ENCODE results near the gene TK1. TPM values are rescaled to one million over a fixed set of nuclear protein-coding genes. Genes with fewer than 3 reads are reported as not detected.

The TK1 gene
- total and polyA plus RNA-seq, 12 donors, result 1.3 to 11.6 (median 2.5) TPM

DNA sequence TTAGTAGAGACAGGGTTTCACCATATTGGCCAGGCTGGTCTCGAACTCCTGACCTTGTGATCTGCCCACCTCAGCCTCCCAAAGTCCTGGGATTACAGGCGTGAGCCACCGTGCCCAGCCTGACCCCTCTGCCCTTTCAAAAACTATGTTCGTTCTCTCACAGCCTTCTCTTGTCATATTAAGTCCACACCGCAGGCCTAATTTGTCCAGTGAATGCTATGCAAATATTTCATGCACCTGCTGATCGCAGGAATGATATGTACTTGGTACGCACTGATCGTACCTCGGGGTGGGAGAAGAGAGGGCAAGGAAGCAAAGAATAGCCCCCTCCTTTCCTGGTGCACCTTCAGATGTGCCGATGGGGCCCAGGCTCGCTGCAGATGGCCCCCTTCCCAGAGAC, 24.2 kb upstream of the TK1 start:
- no peak overlapping the region for H3K4me3 ChIP-seq
- 69 to 89% (median 84%) methylated on average over 11 of the region's 11 CpGs for WGBS, 4 donors
- H3K27ac ChIP-seq, result no peak overlapping the region
- peaks cover 5 to 6% of the 10 kb centered on the region in 2 donors for H3K4me1 ChIP-seq (replicated peaks in 1 of 2)
- no peaks in the 10 kb centered on the region for H3K27me3 ChIP-seq
- H3K9me3 ChIP-seq (replicated peaks in 1 of 3), result no peaks in the 10 kb centered on the region
- no peak for DNase-seq
- intact Hi-C loops (cut with DNase I), result no loop called here
- TF ChIP-seq, protein P1, sequence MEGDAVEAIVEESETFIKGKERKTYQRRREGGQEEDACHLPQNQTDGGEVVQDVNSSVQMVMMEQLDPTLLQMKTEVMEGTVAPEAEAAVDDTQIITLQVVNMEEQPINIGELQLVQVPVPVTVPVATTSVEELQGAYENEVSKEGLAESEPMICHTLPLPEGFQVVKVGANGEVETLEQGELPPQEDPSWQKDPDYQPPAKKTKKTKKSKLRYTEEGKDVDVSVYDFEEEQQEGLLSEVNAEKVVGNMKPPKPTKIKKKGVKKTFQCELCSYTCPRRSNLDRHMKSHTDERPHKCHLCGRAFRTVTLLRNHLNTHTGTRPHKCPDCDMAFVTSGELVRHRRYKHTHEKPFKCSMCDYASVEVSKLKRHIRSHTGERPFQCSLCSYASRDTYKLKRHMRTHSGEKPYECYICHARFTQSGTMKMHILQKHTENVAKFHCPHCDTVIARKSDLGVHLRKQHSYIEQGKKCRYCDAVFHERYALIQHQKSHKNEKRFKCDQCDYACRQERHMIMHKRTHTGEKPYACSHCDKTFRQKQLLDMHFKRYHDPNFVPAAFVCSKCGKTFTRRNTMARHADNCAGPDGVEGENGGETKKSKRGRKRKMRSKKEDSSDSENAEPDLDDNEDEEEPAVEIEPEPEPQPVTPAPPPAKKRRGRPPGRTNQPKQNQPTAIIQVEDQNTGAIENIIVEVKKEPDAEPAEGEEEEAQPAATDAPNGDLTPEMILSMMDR (IDR thresholded peaks at IDR 0.05), result no peak
- TF ChIP-seq POLR2A (IDR thresholded peaks at IDR 0.05), result no peak
- H3K36me3 ChIP-seq (replicated peaks in 1 of 2), result no peaks in the 10 kb centered on the region

DNA sequence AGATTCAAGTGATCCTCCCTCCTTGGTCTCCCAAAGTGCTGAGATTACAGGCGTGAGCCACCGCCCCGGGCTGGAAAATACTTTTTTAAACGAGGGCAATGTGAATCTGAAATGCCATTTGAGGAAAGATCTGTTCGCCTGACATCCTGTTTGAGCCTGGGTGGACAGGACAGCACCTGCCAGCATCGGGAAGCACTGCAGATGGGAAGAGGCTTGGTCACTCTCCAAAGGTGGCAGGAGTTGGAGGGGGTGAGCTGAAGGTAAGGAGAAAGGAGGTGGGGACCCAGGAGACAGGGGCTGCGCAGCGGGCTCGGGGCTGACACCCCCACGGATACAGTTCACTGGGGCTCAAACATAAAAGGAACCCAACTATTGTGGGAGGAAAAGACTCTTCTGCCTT, 23.3 kb upstream of the TK1 start:
- Histone ChIP-seq H3K36me3 (replicated peaks in 1 of 2) (no peaks in the 10 kb centered on the region), H3K4me1 (replicated peaks in 1 of 2) (peaks cover 5 to 6% of the 10 kb centered on the region in 2 donors), H3K27me3 (no peaks in the 10 kb centered on the region), H3K9me3 (replicated peaks in 1 of 3) (no peaks in the 10 kb centered on the region), H3K27ac (no peak overlapping the region), H3K4me3 (no peak overlapping the region)
- no peak for DNase-seq
- TF ChIP-seq, protein P1 (IDR thresholded peaks at IDR 0.05), result no peak
- no peak for TF ChIP-seq POLR2A (IDR thresholded peaks at IDR 0.05)
- 67 to 81% (median 74%) methylated on average over 10 of the region's 10 CpGs for WGBS, 4 donors
- intact Hi-C loops (cut with DNase I), result no loop called here

DNA sequence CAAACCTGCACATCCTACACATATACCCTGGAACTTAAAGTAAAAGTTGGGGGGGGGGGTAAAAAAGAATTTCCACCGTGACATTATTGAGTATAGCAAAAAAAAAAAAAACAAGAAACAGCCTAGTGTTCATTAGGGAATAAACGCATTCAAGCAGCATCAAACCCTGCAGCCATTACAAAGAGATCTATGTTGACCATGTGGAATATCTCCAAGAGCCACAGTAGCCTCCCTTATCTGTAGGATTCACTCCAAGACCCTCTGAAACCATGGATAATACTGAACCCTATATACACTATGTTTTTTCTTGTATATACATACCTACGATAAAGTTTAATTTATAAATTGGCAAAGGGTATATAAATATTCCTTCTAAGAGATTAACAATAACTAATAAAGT, 21.6 kb upstream of the TK1 start:
- DNase-seq, result no peak
- Histone ChIP-seq H3K4me3 (no peak overlapping the region), H3K36me3 (replicated peaks in 1 of 2) (no peaks in the 10 kb centered on the region), H3K27ac (no peak overlapping the region), H3K27me3 (no peaks in the 10 kb centered on the region), H3K9me3 (replicated peaks in 1 of 3) (no peaks in the 10 kb centered on the region), H3K4me1 (replicated peaks in 1 of 2) (no peaks in the 10 kb centered on the region)
- intact Hi-C loops (cut with DNase I), result no loop called here
- 64 to 86% (median 78%) methylated on average over 3 of the region's 3 CpGs for WGBS, 4 donors
- TF ChIP-seq POLR2A (IDR thresholded peaks at IDR 0.05), result no peak
- TF ChIP-seq, protein P1 (IDR thresholded peaks at IDR 0.05), result no peak

DNA sequence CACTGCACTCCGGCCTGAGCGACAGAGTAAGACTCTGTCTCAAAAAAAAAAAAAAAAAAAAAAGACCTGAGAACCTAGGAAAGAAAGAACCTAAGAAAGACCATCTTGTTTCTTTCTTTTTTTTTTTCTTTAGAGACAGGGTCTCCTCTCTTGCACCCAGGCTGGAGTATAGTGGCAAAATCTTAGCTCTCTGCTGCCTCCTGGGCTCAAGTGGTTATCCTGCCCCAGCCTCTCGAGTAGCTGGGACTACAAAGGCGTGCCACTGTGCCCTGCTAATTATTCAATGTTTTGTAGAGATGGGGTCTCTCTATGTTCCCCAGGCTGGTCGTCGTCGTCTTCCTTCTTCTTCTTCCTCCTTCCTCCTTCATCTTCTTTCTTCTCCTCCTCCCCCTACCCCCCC, 19.4 kb upstream of the TK1 start:
- H3K4me3 ChIP-seq, result no peak overlapping the region
- no peak overlapping the region for H3K27ac ChIP-seq
- DNase-seq, result no peak
- no peaks in the 10 kb centered on the region for H3K36me3 ChIP-seq (replicated peaks in 1 of 2)
- TF ChIP-seq, protein P1 (IDR thresholded peaks at IDR 0.05), result no peak
- TF ChIP-seq POLR2A (IDR thresholded peaks at IDR 0.05), result no peak
- intact Hi-C loops (cut with DNase I), result no loop called here
- WGBS, 4 donors, result 77 to 87% (median 80%) methylated on average over 7 of the region's 7 CpGs
- H3K27me3 ChIP-seq, result no peaks in the 10 kb centered on the region
- no peaks in the 10 kb centered on the region for H3K4me1 ChIP-seq (replicated peaks in 1 of 2)
- H3K9me3 ChIP-seq (replicated peaks in 1 of 3), result no peaks in the 10 kb centered on the region
